Transverse colon (tissue), 4 donors: ENCODE results near the gene ADSL. TPM values are rescaled to one million over a fixed set of nuclear protein-coding genes. Genes with fewer than 3 reads are reported as not detected.
A peak's percentile ranks its signal among the peaks of the same experiment; 100 is the strongest.

Experiments used
- DNase-seq: peaks from one replicate; pipeline ENCODE4 v3.0.0-alpha.2; 2019
- H3K27ac ChIP-seq, 4 donors: fragments of 200-600 bp; sonication (generic); 2 replicates each; pipeline ENCODE4 v1.5.1; 2016 to 2018; ENCODE audit warnings: inconsistent platforms in 4 of 4
- H3K27me3 ChIP-seq: fragments of 200-600 bp; sonication (generic); 2 replicates; pipeline ENCODE4 v1.5.1; 2017; ENCODE audit warnings: inconsistent platforms
- H3K36me3 ChIP-seq, 4 donors: fragments of 200-600 bp; sonication (generic); 2 replicates each; pipeline ENCODE4 v1.5.1; 2017 to 2019; ENCODE audit warnings: inconsistent platforms in 4 of 4
- H3K4me1 ChIP-seq, 4 donors: fragments of 200-600 bp; sonication (generic); 2 replicates each; pipeline ENCODE4 v1.5.1; 2017 to 2020; ENCODE audit warnings: inconsistent platforms in 4 of 4
- H3K4me3 ChIP-seq, 4 donors: fragments of 200-600 bp; sonication (generic); 1 replicate in 1 of 4; 2 replicates in 3 of 4; pipeline versions ENCODE4 v1.5.1 to v1.6.1; 2017 to 2019; ENCODE audit warnings: inconsistent platforms in 4 of 4
- H3K9me3 ChIP-seq, 2 donors: fragments of 200-600 bp; sonication (generic); 2 replicates each; pipeline ENCODE4 v1.5.1; 2017 to 2019; ENCODE audit warnings: inconsistent platforms in 2 of 2
- CTCF ChIP-seq, 5 experiments: fragments of 200-600 bp in 3 of 5; fragments of 450-650 bp in 2 of 5; sonication (generic) in 3 of 5; IDR thresholded peaks; 1 replicate in 2 of 5; 2 replicates in 3 of 5; pipeline ENCODE4 v1.5.1; 2016 to 2017; ENCODE audit warnings: antibody characterized with exemption in 5 of 5, inconsistent platforms in 3 of 5, mild to moderate bottlenecking in 2 of 5, moderate library complexity in 1 of 5
- EP300 ChIP-seq: sonication (generic); formaldehyde crosslinking; IDR thresholded peaks from one replicate; pipeline ENCODE4 v1.6.1; 2017; ENCODE audit warnings: antibody characterized with exemption, low read depth
- POLR2A ChIP-seq: fragments of 450-650 bp; IDR thresholded peaks from one replicate; pipeline ENCODE4 v1.6.1; 2016; ENCODE audit warnings: antibody characterized with exemption, mild to moderate bottlenecking, moderate library complexity
- POLR2AphosphoS5 ChIP-seq, 3 donors: sonication (generic); formaldehyde crosslinking; IDR thresholded peaks; one replicate each; pipeline ENCODE4 v1.6.1; 2016; ENCODE audit warnings: antibody characterized with exemption in 3 of 3
- WGBS, 2 donors: methylation state at CpG; one replicate each; pipeline ENCODE4 v1.1.5; 2018; ENCODE audit warnings: low coverage in 1 of 2; 5-methylcytosine and 5-hydroxymethylcytosine counted together
- in situ Hi-C, 4 donors: fragments of 200-750 bp; cut with MboI; loops; one replicate each; pipeline versions ENCODE4 v1.15.0 to v1.15.1; 2017; ENCODE audit warnings: low sequenced_read_pairs in 3 of 4, low pct_ligation_motif_present in 1 of 4, low pct_unique_long_range_greater_than_20kb in 1 of 4
- intact Hi-C: fragments of 100-400 bp; cut with DNase I; formaldehyde crosslinking; loops from one replicate; pipeline ENCODE4 v1.15.1; 2023; ENCODE audit warnings: low total_unique reads
- total RNA-seq, 4 donors: library from RNA; depleted of rRNA; stranded (reverse); fragments of >200 nt; gene quantifications; one replicate each; pipeline ENCODE4 v1.1.0, GENCODE V29; 2016

The ADSL gene
- total RNA-seq, 4 donors from 2014 or later, result 13.5 to 70.7 (median 41.8) TPM

- Histone ChIP-seq H3K4me3 (no peak overlapping the region), H3K9me3 (no peaks in the 10 kb centered on the region), H3K36me3 (peaks cover 0 to 38% (median 8%) of the 10 kb centered on the region in 4 donors), H3K27ac (no peak overlapping the region), H3K27me3 (no peaks in the 10 kb centered on the region), H3K4me1 (peaks cover 0 to 14% (median 6%) of the 10 kb centered on the region in 4 donors)
- 70 to 87% methylated on average over 2 of the region's 2 CpGs for WGBS, 2 donors
- in situ Hi-C loops (no loop called here), intact Hi-C loops (no loop called here)
- DNase-seq, result no peak
- TF ChIP-seq POLR2AphosphoS5 (IDR thresholded peaks at IDR 0.05), result no peak
Observed at GRCh38 chr22:40412441-40412840, 66.1 kb downstream of the ADSL start.

- intact Hi-C loops (no loop called here), in situ Hi-C loops (no loop called here)
- no peak for DNase-seq
- WGBS, 2 donors, result 67 to 71% methylated on average over 2 to 13 of the region's 13 CpGs
- H3K27ac ChIP-seq, result peak overlapping the region; percentile 1 to 57 (median 11)
- H3K9me3 ChIP-seq, result no peaks in the 10 kb centered on the region
- no peak for TF ChIP-seq POLR2AphosphoS5 (IDR thresholded peaks at IDR 0.05)
- no peaks in the 10 kb centered on the region for H3K27me3 ChIP-seq
- H3K4me1 ChIP-seq, result peaks cover 0 to 14% (median 6%) of the 10 kb centered on the region in 4 donors
- peaks cover 0 to 44% (median 6%) of the 10 kb centered on the region in 4 donors for H3K36me3 ChIP-seq
- H3K4me3 ChIP-seq, result no peak overlapping the region
Observed at GRCh38 chr22:40413873-40414272, 67.6 kb downstream of the ADSL start.

- Histone ChIP-seq H3K27ac (peak overlapping the region; percentile 1 to 57 (median 11)), H3K4me1 (peaks cover 0 to 14% (median 6%) of the 10 kb centered on the region in 4 donors), H3K27me3 (no peaks in the 10 kb centered on the region), H3K4me3 (no peak overlapping the region), H3K9me3 (no peaks in the 10 kb centered on the region), H3K36me3 (peaks cover 0 to 43% (median 8%) of the 10 kb centered on the region in 4 donors)
- intact Hi-C loops (no loop called here), in situ Hi-C loops (no loop called here)
- WGBS, 2 donors, result 60 to 65% methylated on average over 2 to 3 of the region's 3 CpGs
- no peak for DNase-seq
- no peak for TF ChIP-seq POLR2AphosphoS5 (IDR thresholded peaks at IDR 0.05)
- no peak for TF ChIP-seq EP300
- TF ChIP-seq CTCF (IDR thresholded peaks at IDR 0.05), result no peak
- TF ChIP-seq POLR2A, result no peak
Observed at GRCh38 chr22:40414311-40414710, 68.0 kb downstream of the ADSL start.

GRCh38 chr22:40414838-40415505 is 68.7 kb downstream of the ADSL start:
- Histone ChIP-seq H3K36me3 (peaks cover 0 to 37% (median 9%) of the 10 kb centered on the region in 4 donors), H3K4me3 (no peak overlapping the region), H3K4me1 (peaks cover 0 to 14% (median 6%) of the 10 kb centered on the region in 4 donors), H3K9me3 (no peaks in the 10 kb centered on the region), H3K27ac (peak overlapping the region; percentile 11 to 57 (median 16)), H3K27me3 (no peaks in the 10 kb centered on the region)
- WGBS, 2 donors, result 40 to 71% methylated on average over 1 to 10 of the region's 10 CpGs
- TF ChIP-seq POLR2AphosphoS5 (IDR thresholded peaks at IDR 0.05) (no peak), EP300 (no peak), POLR2A (no peak), CTCF (IDR thresholded peaks at IDR 0.05) (no peak)
- peak; percentile 68 for DNase-seq
- intact Hi-C loops, result loop anchor here (1.0 kb wide), 1 partner anchor 22 kb away; no protein-coding TSS in a partner anchor
- in situ Hi-C loops, result no loop called here

GRCh38 chr22:40415531-40416266 is 69.4 kb downstream of the ADSL start:
- no peak overlapping the region for H3K4me3 ChIP-seq
- WGBS, 2 donors, result 76 to 80% methylated on average over 1 to 19 of the region's 19 CpGs
- no peak for TF ChIP-seq POLR2A
- TF ChIP-seq POLR2AphosphoS5 (IDR thresholded peaks at IDR 0.05), result no peak
- no peak for TF ChIP-seq CTCF (IDR thresholded peaks at IDR 0.05)
- TF ChIP-seq EP300, result no peak
- peaks cover 0 to 14% (median 6%) of the 10 kb centered on the region in 4 donors for H3K4me1 ChIP-seq
- no peaks in the 10 kb centered on the region for H3K9me3 ChIP-seq
- in situ Hi-C loops (no loop called here), intact Hi-C loops (loop anchor here (1.0 kb wide), 1 partner anchor 22 kb away; no protein-coding TSS in a partner anchor)
- H3K27me3 ChIP-seq, result no peaks in the 10 kb centered on the region
- peaks cover 0 to 37% (median 14%) of the 10 kb centered on the region in 4 donors for H3K36me3 ChIP-seq
- H3K27ac ChIP-seq, result peak overlapping the region; percentile 11 to 57 (median 16)
- DNase-seq, result peak; percentile 29
